Caco-2 (cell line): ENCODE results near the gene TFPI. TPM values are rescaled to one million over a fixed set of nuclear protein-coding genes. Genes with fewer than 3 reads are reported as not detected.

ENCODE experiments used
- BruUV-seq: library from RNA; stranded (reverse); fragments of 400-500 nt; replicated peaks from 2 replicates; lab custom pipeline; 2021; lab: Mats Ljungman, UMichigan
- CTCF ChIA-PET: fragments of 300-600 bp; sonication (Branson Sonifier 250); formaldehyde crosslinking; loops from one replicate; lab custom pipeline; 2022; ENCODE audit warnings: antibody characterized with exemption; lab: Charles Lee
- POLR2A ChIA-PET: fragments of 300-600 bp; sonication (Branson Sonifier 250); formaldehyde crosslinking; loops from one replicate; lab custom pipeline; 2022; ENCODE audit warnings: antibody characterized with exemption; lab: Charles Lee
- DNase-seq, 2 experiments: peaks; one replicate each; pipeline versions ENCODE4 v3.0.0 to v3.0.0-alpha.2; 2020 to 2022
- H3K27me3 ChIP-seq: replicated peaks from 2 replicates; pipeline ENCODE4 v1.6.0; 2011; ENCODE audit warnings: low read length; ENCODE audit not compliant: control insufficient read depth, insufficient read depth
- H3K36me3 ChIP-seq: 2 replicates; pipeline ENCODE4 v1.5.1; 2011; ENCODE audit warnings: low read length; ENCODE audit not compliant: control insufficient read depth, insufficient read depth
- H3K4me1 ChIP-seq: fragments of 250-450 bp; sonication (Bioruptor Pico); 2 replicates; pipeline ENCODE4 v1.5.1; 2020; ENCODE audit warnings: mild to moderate bottlenecking
- H3K4me3 ChIP-seq: 2 replicates; pipeline ENCODE4 v1.5.1; 2011; ENCODE audit warnings: low read depth, mild to moderate bottlenecking, control low read depth, low read length
- H3K9me3 ChIP-seq: fragments of 250-450 bp; sonication (Bioruptor Pico); 2 replicates; pipeline ENCODE4 v1.5.1; 2020; ENCODE audit warnings: mild to moderate bottlenecking, moderate library complexity
- H3K27ac Mint-ChIP-seq: one replicate; pipeline ENCODE4 v1.8.0; 2022; ENCODE audit warnings: mixed read lengths; ENCODE audit not compliant: unreplicated experiment
- H3K27me3 Mint-ChIP-seq: one replicate; pipeline ENCODE4 v1.8.0; 2022; ENCODE audit warnings: mixed read lengths; ENCODE audit not compliant: insufficient read depth, unreplicated experiment
- H3K36me3 Mint-ChIP-seq: one replicate; pipeline ENCODE4 v1.8.0; 2022; ENCODE audit warnings: mild to moderate bottlenecking, mixed read lengths; ENCODE audit not compliant: insufficient read depth, unreplicated experiment
- H3K4me1 Mint-ChIP-seq: one replicate; pipeline ENCODE4 v1.8.0; 2022; ENCODE audit warnings: low read depth, mixed read lengths; ENCODE audit not compliant: unreplicated experiment
- H3K4me3 Mint-ChIP-seq: one replicate; pipeline ENCODE4 v1.8.0; 2022; ENCODE audit warnings: mild to moderate bottlenecking, moderate library complexity, mixed read lengths; ENCODE audit not compliant: unreplicated experiment
- H3K9me3 Mint-ChIP-seq: one replicate; pipeline ENCODE4 v1.8.0; 2022; ENCODE audit warnings: mixed read lengths; ENCODE audit not compliant: unreplicated experiment
- intact Hi-C: fragments of 100-400 bp; cut with micrococcal nuclease; formaldehyde crosslinking; loops from one replicate; pipeline ENCODE4 v1.10.0; 2022; ENCODE audit not compliant: unreplicated experiment
- total RNA-seq: library from RNA; stranded (reverse); gene quantifications from 2 replicates; pipeline ENCODE4 v1.2.3, GENCODE V29; 2022
- TF ChIP-seq, protein P1 (sequence below), 2 experiments: fragments of 200-600 bp in 1 of 2; IDR thresholded peaks; 1 replicate in 1 of 2; 2 replicates in 1 of 2; pipeline versions ENCODE4 v1.5.1 to v1.8.0; 2011 to 2022; ENCODE audit warnings: antibody characterized with exemption in 1 of 2, control low read depth in 1 of 2, inconsistent platforms in 1 of 2, low read depth in 1 of 2, low read length in 1 of 2, mild to moderate bottlenecking in 1 of 2, moderate library complexity in 1 of 2; ENCODE audit not compliant: insufficient read depth in 1 of 2, severe bottlenecking in 1 of 2, unreplicated experiment in 1 of 2

Gene TFPI
- total RNA-seq, 1 experiment from 2014 or later = 31.0 TPM

DNA sequence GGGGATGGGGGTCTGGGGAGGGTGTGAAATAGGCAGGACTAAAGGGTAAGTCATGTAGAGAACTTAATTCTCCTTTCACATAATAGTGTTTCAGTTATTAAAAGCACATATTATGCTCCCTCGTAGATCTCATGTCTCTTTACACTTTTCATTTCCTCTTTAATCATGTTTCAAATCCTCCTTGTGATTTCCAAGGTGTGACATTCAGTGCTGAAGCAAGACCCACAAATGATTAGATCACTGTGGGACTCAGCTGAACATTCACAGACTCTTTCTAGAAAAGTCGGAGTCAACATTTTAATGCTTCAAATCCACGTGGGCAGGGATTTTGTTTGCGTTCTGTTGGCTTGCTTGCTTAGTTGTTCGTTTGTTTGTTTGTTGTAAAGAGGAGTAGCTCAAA, 71.4 kb downstream of the TFPI start:
- no peak for DNase-seq
- no peaks in the 10 kb centered on the region for H3K4me1 ChIP-seq
- ChIA-PET POLR2A (no interaction called here), CTCF (no interaction called here)
- no TSS peak for BruUV-seq
- Mint-ChIP-seq H3K4me1 (no peaks in the 10 kb centered on the region), H3K27me3 (no peaks in the 10 kb centered on the region), H3K9me3 (no peaks in the 10 kb centered on the region), H3K36me3 (peaks cover 5% of the 10 kb centered on the region), H3K27ac (no peak overlapping the region), H3K4me3 (no peak overlapping the region)
- H3K4me3 ChIP-seq = no peak overlapping the region
- H3K36me3 ChIP-seq = no peaks in the 10 kb centered on the region
- intact Hi-C loops = no loop called here
- H3K27me3 ChIP-seq = no peaks in the 10 kb centered on the region
- no peaks in the 10 kb centered on the region for H3K9me3 ChIP-seq
- TF ChIP-seq, protein P1, sequence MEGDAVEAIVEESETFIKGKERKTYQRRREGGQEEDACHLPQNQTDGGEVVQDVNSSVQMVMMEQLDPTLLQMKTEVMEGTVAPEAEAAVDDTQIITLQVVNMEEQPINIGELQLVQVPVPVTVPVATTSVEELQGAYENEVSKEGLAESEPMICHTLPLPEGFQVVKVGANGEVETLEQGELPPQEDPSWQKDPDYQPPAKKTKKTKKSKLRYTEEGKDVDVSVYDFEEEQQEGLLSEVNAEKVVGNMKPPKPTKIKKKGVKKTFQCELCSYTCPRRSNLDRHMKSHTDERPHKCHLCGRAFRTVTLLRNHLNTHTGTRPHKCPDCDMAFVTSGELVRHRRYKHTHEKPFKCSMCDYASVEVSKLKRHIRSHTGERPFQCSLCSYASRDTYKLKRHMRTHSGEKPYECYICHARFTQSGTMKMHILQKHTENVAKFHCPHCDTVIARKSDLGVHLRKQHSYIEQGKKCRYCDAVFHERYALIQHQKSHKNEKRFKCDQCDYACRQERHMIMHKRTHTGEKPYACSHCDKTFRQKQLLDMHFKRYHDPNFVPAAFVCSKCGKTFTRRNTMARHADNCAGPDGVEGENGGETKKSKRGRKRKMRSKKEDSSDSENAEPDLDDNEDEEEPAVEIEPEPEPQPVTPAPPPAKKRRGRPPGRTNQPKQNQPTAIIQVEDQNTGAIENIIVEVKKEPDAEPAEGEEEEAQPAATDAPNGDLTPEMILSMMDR (IDR thresholded peaks at IDR 0.05; ENCODE audit: insufficient read depth in 1 of 2, low read depth in 1 of 2, low read length in 1 of 2, severe bottlenecking in 1 of 2, unreplicated experiment in 1 of 2) = no peak

DNA sequence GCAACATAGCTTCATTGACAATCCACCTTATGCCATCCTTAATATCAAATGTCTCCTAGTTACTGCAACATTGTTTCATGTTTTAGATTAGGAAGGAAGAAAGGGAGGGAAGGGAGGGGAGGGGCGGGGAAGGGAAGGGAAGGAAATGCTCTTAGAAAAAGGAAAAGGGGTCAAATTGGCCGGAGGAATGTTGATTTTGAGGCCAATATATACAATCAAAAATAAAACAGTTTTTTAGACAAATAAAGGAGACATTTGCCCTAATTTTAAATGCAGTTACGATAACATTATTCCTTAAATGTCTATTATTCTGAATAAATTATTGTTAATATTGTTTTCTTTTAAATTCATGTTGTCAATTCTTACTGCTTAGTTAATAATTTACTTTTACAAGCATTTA, 72.7 kb downstream of the TFPI start:
- Mint-ChIP-seq H3K9me3 (no peaks in the 10 kb centered on the region), H3K36me3 (peaks cover 5% of the 10 kb centered on the region), H3K27me3 (no peaks in the 10 kb centered on the region), H3K4me3 (no peak overlapping the region), H3K27ac (no peak overlapping the region), H3K4me1 (no peaks in the 10 kb centered on the region)
- no peaks in the 10 kb centered on the region for H3K36me3 ChIP-seq
- H3K27me3 ChIP-seq = no peaks in the 10 kb centered on the region
- CTCF ChIA-PET = no interaction called here
- no TSS peak for BruUV-seq
- no peaks in the 10 kb centered on the region for H3K9me3 ChIP-seq
- no peak for DNase-seq
- intact Hi-C loops = no loop called here
- TF ChIP-seq, protein P1 (IDR thresholded peaks at IDR 0.05; ENCODE audit: insufficient read depth in 1 of 2, low read depth in 1 of 2, low read length in 1 of 2, severe bottlenecking in 1 of 2, unreplicated experiment in 1 of 2) = no peak
- H3K4me1 ChIP-seq = no peaks in the 10 kb centered on the region
- POLR2A ChIA-PET = no interaction called here
- H3K4me3 ChIP-seq = no peak overlapping the region

DNA sequence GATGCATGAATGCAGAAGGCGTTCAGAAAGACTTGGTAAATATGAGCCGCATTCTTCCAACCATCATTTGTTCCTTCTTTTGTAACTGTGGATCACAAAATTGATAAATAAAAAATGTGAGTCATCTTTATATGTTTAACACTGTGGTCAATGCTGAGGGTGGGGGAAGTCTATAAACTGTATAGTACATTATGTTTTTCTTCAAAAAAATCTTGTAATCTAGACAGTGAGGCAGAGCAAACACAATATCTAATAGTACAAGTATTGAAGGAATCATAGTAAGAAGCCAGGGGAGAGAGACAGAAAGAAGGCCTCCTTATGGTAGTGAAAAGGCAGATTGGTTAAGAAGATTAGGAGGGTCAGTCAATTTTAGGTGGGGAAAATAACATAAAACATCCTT, 75.5 kb downstream of the TFPI start:
- no peak overlapping the region for H3K4me3 Mint-ChIP-seq
- Histone ChIP-seq H3K4me3 (no peak overlapping the region), H3K9me3 (no peaks in the 10 kb centered on the region), H3K27me3 (no peaks in the 10 kb centered on the region), H3K36me3 (no peaks in the 10 kb centered on the region), H3K4me1 (no peaks in the 10 kb centered on the region)
- no TSS peak for BruUV-seq
- H3K9me3 Mint-ChIP-seq = no peaks in the 10 kb centered on the region
- TF ChIP-seq, protein P1 (IDR thresholded peaks at IDR 0.05; ENCODE audit: insufficient read depth in 1 of 2, low read depth in 1 of 2, low read length in 1 of 2, severe bottlenecking in 1 of 2, unreplicated experiment in 1 of 2) = no peak
- no peaks in the 10 kb centered on the region for H3K27me3 Mint-ChIP-seq
- no peak for DNase-seq
- H3K27ac Mint-ChIP-seq = no peak overlapping the region
- ChIA-PET CTCF (no interaction called here), POLR2A (no interaction called here)
- intact Hi-C loops = no loop called here
- H3K4me1 Mint-ChIP-seq = no peaks in the 10 kb centered on the region
- H3K36me3 Mint-ChIP-seq = peaks cover 5% of the 10 kb centered on the region
